Fibroblast of skin of scalp (primary cell): ENCODE results near the gene TNPO3.

ENCODE experiments used
- DNase-seq: peaks from one replicate; pipeline ENCODE4 v3.0.0-alpha.2; 2013

Gene TNPO3

DNA sequence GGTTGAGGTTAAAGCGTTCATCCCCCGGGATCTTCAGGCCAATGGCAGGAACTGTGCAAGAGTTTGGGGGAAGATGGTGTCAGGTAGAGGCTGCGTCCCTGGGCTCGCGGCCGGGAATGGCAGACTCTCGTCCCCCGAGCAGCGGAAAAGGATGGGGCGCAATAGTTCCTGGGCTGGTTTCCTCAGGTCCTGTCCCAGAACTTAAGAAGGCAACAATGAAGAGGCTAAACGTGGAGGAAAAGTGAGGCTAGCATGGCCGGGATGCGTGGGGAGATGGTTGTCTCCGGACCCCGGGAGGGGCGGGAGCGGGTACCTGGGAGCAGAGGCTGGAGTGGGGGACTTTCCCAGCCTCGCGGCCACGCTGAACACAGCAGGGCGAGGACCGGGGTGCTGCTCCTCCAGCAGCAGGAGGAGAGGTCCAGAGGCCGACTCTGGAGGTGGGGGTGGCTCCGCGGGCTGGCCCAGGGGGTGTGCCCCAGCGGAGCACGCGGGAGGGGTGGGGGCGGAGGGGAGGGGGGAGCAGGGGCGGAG, 116.3 kb downstream of the TNPO3 start:
- no peak for DNase-seq

DNA sequence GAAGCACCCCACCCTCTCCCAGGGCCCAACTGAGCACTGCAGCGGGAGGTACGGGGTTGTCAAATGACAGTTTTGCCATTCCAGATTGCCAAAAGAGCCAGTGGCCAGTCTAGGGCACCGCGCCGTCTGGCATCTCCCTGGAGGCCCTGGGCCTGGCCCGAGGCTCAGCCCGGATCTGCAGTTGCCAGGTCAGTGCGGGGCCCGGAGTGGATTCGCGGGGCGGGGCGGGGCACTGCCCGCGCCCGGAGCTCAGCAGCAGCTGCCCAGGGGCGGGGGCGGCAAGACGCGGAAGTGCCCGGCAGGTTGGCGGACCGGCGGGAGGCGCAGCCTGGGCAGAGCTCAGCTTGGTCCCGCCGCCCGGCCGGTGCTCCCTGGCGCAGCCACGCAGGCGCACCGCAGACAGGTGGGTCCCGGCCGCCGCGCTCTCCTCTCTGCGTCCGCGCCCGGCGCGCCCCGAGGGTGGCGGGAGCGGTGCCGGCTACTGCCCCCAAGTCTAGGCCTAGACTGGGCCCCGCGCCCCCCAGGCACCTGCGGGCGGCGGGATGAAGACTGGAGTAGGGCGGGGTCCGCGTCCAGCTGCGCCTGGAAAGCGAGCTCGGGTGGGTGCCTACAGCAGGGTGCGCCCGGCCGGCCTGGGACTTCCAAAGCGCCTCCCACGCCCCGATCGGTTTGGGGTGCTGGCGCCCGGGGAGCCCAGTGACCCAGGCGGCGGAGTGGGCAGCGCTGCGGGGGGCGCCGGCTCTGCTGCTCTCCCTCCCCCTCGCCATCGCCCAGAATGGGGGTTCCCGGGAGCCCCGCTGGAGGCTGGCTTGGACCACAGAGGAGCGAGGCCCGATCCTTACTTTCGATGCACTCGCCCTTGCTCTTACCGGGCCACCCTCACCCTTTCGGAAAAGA, 117.0 kb downstream of the TNPO3 start, which contains the start of gene IRF5:
IRF5 (plus strand) TSS at position 281 of the 897 bp plus-strand sequence. CDS start 4,155 bp downstream, outside the sequence.
- no peak for DNase-seq

GRCh38 chr7:128937271-128937646, 117.7 kb downstream of the TNPO3 start:
- DNase-seq = no peak

DNA sequence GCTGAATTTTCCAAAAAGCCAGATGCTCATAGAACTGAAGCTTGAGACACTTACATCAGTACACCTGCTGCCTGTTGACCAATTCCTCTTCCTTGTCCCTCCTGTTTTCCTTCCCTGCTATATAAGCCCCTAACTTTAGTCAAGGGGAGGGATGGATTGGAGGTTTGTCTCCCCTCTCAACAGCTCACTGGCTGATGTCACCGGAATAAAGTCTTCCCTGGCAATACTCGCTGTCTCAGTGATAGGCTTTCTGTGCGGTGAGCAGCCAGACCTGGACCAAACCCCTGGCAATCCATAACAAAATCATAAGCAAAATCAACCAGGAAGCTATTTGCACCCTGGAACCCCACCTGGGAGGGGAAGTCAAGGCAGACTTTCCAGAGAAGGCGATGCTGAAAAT, 118.1 kb downstream of the TNPO3 start:
- no peak for DNase-seq

GRCh38 chr7:128935342-128935730, 119.6 kb downstream of the TNPO3 start:
- DNase-seq = no peak

GRCh38 chr7:128934361-128935341, 120.3 kb downstream of the TNPO3 start:
- DNase-seq = no peak

- no peak for DNase-seq
These were observed 121.6 kb downstream of the TNPO3 start for GRCh38 chr7:128933180-128933891.

- DNase-seq = no peak
These were observed 122.1 kb downstream of the TNPO3 start for GRCh38 chr7:128932862-128933179.

DNA sequence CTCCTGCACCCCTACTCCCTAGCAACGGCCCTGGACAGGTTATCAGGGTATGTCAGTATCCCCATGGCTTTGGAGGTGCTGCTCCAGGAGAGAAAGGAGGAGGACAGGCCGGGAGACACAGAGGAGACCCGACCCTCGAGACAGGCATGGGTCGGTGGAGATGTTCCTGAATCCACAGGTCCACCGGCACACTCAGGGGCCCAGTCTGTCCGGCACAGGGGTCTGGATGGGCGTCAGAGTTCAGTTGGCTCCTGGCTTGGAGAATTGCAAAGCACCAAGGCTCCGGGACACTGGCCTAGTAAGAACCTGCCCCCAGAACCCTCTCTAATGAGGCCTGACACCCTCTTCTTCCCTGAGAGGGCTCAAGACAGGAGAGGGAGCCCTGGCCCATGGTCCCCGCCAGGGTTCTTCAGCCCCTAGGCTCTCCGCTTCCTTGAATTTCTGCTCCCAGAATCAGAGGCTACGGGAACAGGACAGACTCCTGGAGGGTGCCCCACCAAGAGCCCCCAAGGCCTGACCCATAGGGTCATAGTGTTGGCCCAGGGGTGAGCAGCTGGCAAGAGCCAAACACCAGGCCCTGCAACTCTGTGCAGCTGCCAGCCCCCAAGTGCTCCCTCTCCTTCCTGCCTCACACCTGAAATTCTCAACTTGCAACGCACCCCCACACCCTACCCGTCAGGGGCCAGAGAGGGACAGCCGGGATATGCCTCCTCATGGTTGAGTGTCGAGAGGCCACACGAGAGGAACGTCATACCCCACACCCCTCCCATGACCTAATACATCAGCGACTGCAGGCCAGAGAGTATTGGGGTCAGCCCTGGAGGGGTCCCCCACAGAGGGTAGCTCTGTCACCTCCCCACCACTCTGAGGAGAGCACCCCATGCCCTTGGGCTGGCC, 122.7 kb downstream of the TNPO3 start:
- DNase-seq = no peak

DNA sequence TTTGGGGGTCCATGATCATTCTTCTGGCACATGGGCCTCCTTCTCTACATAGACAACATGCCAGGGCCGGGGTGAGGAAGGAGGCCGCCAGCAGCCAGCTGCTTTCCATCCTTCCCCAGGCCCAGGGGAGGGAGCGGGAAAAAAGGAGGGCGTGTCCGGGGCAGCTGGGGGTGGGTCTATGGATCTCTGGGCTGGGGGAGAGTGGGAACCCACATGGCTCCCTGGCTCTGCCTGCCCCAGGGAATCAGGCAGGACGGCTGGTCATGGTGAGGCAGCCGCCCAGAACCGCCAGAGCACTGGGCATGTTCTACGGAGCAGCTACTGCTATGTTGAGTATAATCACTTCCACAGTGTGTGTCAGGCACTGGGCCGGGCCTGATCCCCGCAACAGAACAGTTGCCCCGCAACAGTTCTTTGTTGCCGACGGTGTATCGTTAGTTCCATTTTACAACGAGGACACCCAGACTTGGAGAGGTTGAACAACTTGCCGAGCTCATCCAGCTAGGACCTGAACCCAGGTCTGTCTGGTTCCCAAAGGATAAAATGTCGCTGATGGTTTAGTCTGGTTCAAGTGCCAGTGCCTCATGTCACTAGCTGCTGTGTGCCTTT, 123.6 kb downstream of the TNPO3 start:
- no peak for DNase-seq

DNA sequence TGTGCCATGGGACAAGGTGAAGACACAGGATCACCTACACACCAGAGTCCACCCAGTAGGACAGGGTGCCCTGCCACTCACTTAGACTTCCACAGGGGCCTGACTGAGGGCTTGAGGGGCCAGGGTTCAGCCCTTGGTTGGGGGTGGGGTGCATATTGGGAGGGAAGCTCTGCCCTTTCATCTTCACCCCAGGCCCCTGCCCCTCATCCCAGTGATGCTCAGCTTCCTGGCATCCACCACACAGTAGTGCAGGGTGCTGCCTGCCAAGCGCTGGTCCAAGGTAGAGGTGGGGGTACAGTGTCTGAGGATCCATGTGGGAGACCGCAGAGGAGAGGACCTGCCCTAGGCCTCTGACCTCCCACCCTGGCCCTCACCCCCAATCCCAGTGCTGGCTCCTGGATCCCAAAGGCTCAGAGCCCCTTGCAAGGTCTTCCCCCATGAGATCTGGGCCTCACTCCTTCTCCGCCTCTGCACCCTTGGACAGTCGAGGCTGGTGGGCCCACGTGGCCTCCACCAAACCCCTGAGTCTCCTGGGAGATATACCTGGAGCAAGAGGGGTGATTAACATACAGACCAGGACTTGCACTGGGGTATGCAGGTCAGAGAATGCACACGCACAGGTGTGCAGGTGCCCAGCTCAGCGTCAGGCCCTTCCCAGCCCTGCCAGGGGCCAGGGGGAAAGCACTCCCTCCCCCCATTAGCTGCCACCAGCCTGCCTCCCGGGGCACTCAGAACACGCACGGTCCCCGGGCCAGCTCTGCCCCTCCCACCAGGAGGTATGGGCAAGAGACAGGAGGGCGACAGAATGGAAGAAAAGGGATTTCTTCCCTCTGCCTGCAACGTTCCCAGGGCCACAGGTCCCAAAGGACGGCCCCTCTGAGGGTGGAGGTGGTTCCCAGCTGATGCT, 125.8 kb downstream of the TNPO3 start:
- no peak for DNase-seq

GRCh38 chr7:128928159-128928813, 126.6 kb downstream of the TNPO3 start:
- no peak for DNase-seq

GRCh38 chr7:128924707-128925588, 130.0 kb downstream of the TNPO3 start:
- DNase-seq = no peak

- no peak for DNase-seq
These were observed 131.5 kb downstream of the TNPO3 start for GRCh38 chr7:128923411-128923800.

DNA sequence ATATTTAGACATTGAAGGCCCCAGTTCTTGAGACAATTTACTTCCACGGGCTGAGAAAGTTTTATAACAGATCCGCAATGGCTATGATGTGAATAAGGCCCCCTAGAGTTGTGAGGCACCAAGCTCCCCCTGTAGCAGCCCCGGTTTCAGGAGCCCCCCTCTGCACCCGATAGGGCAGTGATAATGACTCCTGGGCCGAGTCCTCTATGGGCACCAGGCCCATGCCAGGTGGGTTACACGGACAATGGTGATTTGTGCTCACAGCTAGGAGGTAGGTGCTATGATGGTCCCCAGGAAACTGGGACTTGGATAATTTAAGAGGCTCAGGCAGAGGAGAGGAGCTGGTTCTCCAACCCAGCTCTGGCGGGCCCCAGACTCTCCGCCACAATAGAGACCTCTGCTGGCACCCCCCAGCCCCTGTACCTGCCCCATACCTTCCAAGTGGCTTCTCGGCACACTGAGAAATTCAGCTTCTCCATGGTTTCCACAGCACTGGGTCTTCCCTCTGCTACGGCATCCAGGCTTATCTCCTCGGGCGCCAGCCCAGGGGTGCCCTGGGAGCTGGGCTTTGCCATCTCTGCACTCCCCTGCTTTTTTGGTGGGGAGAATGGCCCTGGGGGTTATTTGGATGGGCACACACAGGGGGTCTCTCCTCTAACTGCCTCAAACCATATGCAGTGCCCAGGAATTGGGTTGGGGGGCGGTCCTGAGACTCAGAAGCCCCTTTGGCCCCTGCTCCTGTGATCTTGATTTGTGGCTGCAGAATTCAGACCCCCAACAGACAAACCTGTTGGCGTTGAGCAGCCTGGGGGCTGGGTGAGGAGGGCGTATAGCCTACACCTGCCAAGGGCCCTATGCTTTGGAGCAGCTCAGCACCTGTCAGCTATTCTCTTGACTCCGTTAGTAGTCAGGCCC, 132.2 kb downstream of the TNPO3 start:
- no peak for DNase-seq

DNA sequence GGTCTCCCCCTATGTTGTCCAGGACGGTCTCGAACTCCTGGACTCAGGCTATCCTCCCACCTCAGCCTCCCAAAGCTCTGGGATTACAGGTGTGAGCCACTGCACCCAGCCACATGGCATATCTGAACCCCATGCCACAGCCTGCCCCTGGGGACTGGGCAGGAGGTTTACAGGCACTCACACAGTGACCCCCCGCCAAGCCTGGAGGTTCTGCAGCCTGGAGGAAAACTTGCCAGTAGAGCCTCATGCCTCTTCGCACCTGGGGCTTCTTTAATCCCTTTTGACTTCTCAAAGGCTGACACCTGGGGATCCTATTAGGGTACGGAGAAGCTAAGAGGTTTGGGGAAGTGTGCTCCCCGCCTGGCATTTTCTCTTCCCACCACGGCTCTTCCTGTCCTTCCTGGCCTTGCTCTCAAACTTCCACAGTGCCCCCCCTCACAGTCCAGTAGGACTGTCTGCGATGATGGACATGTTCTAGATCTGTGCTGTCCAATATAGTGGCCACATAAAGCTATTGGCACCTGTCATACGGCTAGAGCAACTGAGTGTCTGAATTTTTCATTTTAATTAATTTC, 133.0 kb downstream of the TNPO3 start:
- no peak for DNase-seq
